ENCODE data around the gene HEATR1.
"Not testable (repeated sequence)": the region's sequence is repeated elsewhere in the genome, so short reads cannot be mapped to it uniquely, and the experiment has no call there.

The HEATR1 gene

DNA sequence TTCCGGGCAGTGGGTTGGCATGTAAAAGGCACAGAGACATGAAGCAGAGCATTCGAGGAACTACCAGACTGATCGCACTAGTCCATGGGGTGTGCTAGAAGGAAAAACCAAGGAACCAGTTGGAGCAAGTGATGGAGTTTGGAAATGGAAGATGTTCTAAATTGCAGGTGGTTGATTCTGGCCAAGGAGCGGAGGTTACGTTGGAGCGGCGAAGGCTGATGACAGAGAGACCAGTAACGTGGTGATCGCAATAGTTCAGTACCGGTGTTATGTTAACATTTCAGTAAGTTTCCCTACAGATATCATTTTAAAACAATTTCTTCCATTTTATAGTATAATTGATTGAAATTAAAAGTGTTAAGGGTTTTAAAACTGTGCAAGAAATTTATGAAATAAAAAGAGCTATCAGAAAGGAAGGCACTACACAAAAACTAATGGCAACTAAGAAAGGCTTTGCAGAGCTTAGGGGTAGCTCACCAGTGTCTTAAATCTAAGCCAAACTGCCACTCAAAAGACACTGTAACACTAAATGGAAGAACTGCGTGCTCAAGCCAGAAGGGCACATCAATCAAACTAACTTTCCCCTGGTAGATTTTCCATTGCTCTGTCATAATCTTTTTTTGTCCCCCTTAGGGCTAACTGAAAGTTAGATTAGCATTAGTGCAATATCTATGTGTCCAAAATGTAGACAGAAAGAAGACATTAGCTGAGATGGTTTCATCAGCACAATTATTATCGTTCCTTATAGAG is 11.3 kb upstream of the HEATR1 start:
- no peak overlapping the region for H3K4me3 ChIP-seq (ENCODE audit: low read depth, low read length)
- TF ChIP-seq, protein P1, sequence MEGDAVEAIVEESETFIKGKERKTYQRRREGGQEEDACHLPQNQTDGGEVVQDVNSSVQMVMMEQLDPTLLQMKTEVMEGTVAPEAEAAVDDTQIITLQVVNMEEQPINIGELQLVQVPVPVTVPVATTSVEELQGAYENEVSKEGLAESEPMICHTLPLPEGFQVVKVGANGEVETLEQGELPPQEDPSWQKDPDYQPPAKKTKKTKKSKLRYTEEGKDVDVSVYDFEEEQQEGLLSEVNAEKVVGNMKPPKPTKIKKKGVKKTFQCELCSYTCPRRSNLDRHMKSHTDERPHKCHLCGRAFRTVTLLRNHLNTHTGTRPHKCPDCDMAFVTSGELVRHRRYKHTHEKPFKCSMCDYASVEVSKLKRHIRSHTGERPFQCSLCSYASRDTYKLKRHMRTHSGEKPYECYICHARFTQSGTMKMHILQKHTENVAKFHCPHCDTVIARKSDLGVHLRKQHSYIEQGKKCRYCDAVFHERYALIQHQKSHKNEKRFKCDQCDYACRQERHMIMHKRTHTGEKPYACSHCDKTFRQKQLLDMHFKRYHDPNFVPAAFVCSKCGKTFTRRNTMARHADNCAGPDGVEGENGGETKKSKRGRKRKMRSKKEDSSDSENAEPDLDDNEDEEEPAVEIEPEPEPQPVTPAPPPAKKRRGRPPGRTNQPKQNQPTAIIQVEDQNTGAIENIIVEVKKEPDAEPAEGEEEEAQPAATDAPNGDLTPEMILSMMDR (IDR thresholded peaks at IDR 0.05; ENCODE audit: low read depth, low read length, missing control alignments) = no peak
- DNase-seq (ENCODE audit: low read depth) = no peak

DNA sequence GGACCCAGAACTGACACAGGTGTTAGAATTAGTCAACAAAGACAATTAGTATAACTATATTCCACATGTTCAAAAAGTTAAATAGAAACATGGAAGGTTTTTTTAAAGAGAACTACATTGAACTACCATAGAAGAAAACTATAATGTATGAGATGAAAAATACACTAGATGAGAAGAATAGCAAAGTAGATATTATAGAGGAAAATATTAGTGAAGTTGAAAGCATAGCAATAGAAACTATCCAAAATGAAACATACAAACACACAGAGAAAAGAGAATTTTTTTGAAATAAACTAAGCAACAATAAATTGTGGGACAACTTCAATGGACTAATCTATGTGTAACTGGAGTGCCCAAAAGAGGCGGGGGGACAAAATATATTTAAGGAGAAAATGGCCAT is 8.0 kb upstream of the HEATR1 start:
- no peak overlapping the region for H3K4me3 ChIP-seq (ENCODE audit: low read depth, low read length)
- no peak for DNase-seq (ENCODE audit: low read depth)
- TF ChIP-seq, protein P1 (IDR thresholded peaks at IDR 0.05; ENCODE audit: low read depth, low read length, missing control alignments) = no peak

DNA sequence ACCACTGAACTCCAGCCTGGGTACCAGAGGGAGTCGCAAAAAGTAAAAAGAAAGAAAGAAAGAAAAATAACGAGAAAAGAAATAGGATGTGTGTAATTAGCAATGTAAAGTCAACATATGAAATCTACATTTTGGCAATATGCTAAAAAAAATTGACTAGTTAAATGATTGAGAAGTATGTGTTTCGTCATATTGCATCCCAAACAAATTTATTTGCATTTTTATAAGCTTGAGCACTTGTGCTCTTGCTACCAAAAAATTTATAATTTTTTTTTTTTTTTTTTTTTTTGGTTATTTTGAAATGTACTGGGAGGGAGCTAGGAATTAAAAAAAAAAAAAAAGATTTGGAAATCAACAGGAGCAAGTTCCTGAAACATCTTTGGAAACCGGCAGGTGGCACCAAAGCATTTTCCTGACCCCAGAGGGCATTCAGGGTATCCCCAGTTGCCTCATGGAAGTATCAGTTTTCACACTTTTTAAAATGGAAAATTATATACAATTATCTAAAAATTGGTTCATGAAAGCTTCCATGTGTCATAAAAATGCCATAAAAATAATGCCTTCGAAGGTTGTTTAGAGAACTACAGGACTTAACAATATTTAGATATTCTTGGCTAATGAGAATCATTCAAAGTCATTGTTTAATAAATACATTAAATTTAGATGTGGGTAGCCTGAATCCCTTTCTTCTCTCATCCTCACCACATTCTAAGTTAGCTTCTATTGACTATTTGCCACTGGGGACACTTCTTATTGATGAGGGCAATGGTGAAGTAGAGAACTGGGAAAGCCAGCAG is 4.8 kb upstream of the HEATR1 start:
- no peak overlapping the region for H3K4me3 ChIP-seq (ENCODE audit: low read depth, low read length)
- no peak for DNase-seq (ENCODE audit: low read depth)
- TF ChIP-seq, protein P1 (IDR thresholded peaks at IDR 0.05; ENCODE audit: low read depth, low read length, missing control alignments) = peak; percentile 35

DNA sequence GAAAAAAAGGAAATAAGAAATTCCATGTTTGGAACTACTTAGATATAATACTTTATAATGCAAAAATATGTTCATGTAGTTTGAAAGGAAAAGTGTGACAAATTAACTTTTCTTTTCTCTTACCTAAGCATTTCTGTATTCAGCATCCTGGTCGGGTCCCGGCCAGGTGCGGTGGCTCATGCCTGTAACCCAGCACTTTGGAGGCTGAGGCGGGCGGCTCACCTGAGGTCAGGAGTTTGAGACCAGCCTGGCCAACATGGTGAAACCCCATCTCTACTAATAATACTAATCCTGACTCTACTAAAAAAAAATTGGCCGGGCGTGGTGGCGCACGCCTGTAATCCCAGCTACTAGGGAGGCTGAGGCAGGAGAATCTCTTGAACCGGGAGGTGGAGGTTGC is 3.3 kb upstream of the HEATR1 start:
- DNase-seq (ENCODE audit: low read depth); H3K4me3 ChIP-seq (ENCODE audit: low read depth, low read length): not testable (repeated sequence)

DNA sequence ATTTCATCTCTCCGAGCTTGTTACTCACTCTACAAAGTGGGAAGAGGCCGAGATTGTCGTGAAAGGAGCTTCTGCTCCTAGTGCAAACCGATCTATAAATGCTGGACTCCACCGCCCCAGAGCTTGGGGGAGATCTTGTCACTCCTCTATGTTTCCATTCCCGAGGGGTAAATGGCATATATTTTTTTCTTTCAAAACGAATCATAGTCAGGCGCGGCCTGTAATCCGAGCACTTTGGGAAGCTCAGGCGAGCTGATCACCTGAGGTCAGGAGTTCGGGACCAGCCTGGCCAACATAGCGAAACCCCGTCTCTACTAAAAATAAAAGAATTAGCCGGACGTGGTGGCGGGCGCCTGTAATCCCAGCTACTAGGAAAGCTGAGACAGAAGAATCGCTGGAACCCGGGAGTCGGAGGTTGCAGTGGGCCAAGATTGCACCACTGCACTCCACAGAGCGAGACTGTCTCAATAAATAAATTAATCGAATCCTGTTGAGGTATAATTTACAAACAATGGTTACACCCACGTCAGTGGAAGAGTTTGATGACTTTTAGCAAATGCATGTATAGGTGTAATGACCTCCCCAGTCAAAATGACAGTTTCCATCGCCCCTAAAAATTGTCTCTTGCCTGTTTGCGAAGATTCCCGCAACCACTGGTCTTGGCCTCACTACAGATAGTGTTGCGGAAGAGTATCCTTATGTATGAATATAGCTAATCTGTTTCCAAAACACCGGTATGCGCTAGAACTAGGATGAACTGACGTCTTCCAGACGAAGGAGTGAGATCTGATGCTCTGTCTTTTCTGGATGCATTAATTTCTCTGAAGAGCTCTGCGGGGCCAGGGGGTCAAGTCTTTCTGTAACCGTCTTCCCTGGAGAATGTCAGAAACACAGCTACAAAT is 840 bp upstream of the HEATR1 start:
- DNase-seq (ENCODE audit: low read depth) = no peak
- TF ChIP-seq, protein P1 (IDR thresholded peaks at IDR 0.05; ENCODE audit: low read depth, low read length, missing control alignments) = no peak
- peak overlapping the region; percentile 75 for H3K4me3 ChIP-seq (ENCODE audit: low read depth, low read length)

DNA sequence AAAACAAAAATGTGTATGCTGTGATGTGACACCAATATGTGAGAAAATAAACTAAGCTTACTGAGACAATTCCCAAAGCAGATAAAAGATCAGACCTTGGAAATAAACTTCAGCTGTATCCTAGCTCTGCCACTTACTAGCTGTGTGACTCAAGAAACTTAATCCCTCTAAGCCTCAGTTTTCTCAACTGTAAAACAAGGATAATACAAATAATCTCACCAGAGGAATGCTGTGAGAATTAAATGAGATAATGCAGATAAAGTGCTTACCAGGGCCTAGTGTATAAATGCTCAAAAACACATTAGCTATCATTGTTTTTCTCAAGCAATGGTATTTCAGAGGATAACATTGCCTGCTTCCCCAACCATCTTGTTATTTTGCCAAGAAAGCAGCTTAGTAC is 2.1 kb downstream of the HEATR1 start:
- no peak for DNase-seq (ENCODE audit: low read depth)
- no peak overlapping the region for H3K4me3 ChIP-seq (ENCODE audit: low read depth, low read length)
- TF ChIP-seq, protein P1 (IDR thresholded peaks at IDR 0.05; ENCODE audit: low read depth, low read length, missing control alignments) = no peak

Data from GM12864 (cell line).